Body of pancreas (tissue), 4 donors: ENCODE data around the gene GPT2.

Experiments used
- POLR2A ChIP-seq, 3 donors: fragments of 450-650 bp; IDR thresholded peaks; one replicate each; pipeline ENCODE4 v1.6.1; 2016; ENCODE audit warnings: antibody characterized with exemption in 3 of 3, mild to moderate bottlenecking in 2 of 3
- TF ChIP-seq, protein P1 (sequence below), 7 experiments: fragments of 450-650 bp in 4 of 7; fragments of 200-600 bp in 3 of 7; sonication (generic) in 3 of 7; IDR thresholded peaks; one replicate each; pipeline ENCODE4 v1.5.1; 2016 to 2019; ENCODE audit warnings: antibody characterized with exemption in 7 of 7

GRCh38 chr16:46920402-46921068, 36.4 kb downstream of the GPT2 start:
- TF ChIP-seq, protein P1, sequence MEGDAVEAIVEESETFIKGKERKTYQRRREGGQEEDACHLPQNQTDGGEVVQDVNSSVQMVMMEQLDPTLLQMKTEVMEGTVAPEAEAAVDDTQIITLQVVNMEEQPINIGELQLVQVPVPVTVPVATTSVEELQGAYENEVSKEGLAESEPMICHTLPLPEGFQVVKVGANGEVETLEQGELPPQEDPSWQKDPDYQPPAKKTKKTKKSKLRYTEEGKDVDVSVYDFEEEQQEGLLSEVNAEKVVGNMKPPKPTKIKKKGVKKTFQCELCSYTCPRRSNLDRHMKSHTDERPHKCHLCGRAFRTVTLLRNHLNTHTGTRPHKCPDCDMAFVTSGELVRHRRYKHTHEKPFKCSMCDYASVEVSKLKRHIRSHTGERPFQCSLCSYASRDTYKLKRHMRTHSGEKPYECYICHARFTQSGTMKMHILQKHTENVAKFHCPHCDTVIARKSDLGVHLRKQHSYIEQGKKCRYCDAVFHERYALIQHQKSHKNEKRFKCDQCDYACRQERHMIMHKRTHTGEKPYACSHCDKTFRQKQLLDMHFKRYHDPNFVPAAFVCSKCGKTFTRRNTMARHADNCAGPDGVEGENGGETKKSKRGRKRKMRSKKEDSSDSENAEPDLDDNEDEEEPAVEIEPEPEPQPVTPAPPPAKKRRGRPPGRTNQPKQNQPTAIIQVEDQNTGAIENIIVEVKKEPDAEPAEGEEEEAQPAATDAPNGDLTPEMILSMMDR (IDR thresholded peaks at IDR 0.05), result no peak
- peak in 2 of 3 donors; percentile 7 to 11 for TF ChIP-seq POLR2A (IDR thresholded peaks at IDR 0.05)
